ENCODE results near the gene LRRC8C.
"Not testable (repeated sequence)": the region's sequence is repeated elsewhere in the genome, so short reads cannot be mapped to it uniquely, and the experiment has no call there.

Gene LRRC8C

DNA sequence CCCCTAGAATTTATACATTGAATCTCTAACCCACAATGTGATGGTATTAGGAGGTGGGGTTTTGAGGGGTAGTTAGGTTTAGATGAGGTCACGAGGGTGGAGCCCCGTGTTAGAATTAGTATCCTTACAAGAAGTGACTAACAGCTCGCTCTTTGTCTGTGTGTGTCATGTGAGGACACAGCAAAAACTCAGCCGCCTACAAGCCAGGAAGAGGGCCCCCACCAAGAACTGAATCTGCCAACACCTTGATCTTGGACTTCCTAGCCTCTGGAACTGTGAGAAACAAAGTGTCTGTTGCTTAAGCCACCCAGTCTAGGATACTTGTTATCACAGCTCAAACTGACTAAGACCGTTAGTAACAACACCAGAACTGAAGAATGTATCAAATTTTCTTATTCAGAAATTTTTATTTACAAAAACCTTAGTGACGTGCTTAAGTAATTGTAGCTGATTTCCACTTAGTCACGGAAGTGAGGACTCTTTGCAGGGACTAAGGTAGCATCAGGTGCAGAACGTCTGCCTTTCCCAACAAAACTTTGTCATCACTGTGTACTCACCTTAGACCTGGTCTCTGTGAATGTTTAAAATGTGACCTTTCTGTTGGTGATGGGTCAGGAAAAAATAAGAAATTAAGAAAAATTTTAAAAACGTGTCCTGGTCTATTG is 24.5 kb upstream of the LRRC8C start:
- no peak for FAIRE-seq

DNA sequence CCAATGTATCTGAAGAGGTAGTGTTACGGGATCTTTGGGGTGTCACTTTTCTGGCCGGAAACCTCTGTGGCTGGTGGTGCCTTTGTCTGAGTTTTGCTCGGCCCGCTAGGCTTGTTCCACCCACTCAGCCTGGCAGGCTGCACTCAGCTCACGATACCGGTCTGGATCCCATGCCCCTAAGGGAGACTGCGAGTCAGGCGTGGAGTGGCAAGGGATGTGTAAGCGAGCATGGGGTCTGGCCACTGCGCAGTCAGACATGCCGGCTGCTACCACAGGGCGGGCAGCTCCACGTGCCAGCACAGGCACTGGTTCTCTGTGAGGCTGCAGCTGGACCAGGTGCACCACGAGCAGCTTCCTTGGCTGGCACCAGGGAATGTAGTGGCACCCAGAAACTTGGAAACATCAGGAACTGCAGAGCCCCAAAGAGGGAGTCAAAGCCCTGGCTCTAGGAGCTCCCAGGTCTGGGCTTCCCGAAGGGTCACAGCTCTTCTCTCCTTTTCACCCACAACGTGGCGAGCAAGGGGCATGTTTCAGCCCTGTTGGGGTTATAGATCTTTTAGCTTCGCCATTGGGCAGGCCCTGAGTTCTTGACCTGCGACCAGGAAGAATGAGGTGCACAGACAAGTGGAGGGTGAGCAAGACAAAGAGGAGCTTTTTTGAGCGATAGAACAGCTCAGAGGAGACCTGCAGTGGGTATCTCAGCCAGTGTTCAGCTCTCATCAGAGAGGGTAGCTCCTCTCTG is 23.8 kb upstream of the LRRC8C start:
- no peak for FAIRE-seq

DNA sequence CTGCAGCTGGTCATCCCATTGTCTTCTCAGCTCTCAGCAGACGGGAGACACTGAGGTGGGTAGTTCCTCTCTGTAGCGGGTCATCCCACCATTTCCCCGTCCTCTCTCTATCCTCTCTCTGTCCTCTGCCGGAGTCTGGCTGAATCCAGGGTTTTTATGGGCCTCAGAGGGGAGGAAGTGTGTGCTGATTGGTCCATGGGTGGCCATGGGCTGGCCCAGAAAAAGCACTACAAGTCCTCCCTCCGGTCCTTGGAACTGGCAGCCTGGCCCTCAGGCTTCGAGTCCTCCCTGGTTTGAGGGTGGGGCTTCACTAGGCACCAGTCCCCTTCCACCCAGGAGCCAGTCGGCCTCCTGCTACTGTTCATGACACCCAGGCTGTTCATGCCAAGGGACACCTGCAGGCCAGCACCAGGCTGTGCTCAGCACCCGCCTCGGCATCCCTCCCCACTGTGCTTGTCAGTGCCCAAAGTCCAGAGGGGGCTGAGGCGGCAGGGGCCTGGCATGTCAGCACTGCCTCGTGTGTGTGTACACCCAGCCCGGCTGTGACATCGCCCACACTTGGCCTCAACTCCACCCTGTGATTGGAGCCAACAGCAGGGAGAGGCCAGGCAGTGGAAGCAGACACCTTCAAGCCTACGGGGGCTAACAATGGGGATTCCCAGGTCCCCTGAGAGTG is 23.0 kb upstream of the LRRC8C start:
- no peak for FAIRE-seq

DNA sequence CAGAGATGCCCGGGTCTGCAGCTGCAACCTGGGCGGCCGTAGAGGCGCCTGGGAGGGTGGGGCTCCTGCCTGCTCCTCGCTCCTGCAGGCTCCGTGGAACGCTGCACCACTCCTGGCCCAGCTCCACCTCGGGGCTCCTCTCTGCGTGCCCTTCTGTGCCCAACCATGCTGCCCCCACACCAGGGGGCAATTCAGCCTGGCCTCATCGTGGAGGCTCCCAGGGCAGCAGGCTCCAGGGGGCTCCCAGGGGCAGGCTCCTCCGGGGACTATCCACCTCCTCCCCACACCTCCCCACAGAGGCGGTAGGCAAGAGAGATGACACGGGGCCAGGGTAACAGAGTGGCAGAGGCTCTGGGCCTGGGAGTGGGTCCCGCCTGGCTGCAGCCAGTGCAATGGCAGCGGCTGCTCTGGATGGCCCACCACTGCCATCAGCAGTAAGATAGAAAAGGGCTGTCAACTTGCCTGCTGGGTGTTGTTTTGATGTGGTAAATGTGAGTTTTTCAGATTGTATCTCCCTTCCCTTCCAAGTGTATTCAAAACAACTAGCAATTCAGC is 22.4 kb upstream of the LRRC8C start:
- FAIRE-seq: no peak

DNA sequence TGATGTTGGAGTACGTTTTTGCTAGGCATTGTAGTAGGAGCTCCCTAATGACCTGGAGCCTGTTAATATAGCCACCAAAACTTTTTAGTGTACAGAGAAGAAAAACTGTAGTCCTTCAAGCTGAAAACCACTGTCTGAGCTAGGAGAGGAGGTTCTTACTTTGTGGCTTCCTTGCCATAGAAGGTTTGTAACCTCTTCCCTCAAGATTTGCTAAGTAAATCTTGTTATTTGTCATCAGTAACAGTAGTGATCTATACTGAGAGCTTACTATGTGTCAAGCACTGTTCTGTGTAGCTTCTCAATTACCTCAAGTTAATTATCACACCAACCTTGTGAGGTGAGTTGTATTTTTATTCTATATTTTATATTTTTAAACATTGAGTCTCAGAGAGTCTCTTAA is 21.2 kb upstream of the LRRC8C start:
- no peak for FAIRE-seq

DNA sequence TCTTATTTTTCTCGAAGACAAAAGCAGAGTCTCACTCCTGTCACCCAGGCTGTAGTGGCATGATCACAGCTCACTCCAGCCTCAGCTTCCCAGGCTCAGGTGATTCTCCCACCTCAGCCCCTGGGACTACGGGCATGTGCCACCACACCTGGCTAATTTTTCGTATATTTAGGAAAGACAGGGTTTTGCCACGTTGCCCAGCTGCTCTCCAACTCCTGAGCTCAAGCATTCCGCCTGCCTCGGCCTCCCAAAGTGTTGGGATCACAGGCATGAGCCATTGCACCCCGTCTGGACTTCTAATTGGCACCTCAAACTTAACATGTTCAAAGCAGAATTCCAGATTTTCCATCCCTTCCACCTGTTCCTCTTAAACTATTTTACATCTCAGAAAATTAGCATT is 19.0 kb upstream of the LRRC8C start:
- FAIRE-seq: no peak

DNA sequence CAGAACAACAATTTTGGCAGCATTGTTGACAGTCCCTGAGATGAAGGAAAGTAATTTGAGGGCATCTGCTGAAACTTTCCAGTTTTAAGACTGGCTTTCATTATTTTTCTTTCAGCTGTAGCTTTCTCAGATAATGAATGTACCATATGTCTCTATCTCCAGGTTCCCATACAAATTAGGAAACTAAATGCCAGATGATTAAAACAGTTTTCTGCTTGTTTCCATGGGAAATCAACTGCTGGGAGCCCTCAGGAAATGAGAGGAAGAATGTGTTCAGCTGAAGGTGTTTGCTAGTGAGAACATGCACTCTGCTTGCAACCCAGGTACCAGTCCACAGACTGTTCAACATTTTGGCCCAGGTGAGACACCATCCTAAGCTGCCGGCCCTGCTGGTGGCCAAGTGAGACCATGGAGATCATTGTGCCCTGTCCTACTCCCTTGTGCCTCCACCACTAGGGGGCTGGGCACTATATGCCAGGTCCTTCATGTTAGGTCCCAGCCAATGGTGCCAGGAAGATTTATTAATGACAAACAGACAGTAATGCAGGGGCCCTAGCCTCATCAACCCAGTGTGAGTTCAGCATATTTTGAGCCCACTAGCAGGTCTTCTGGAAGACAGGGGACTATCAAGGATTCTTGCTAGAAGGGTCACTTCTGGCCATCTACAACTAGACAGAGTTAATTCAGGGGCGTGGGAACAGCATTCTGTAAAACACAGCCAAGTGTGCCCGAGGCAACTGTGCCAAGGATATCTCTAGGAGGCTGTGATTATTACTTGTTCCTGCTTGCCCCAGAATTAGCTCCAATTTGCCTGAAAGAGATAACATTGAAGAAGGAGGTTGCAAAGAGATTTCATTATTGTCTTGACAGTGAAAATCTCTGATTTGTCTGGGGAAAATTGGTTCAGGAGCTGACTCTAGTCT is 17.0 kb upstream of the LRRC8C start:
- FAIRE-seq: no peak

DNA sequence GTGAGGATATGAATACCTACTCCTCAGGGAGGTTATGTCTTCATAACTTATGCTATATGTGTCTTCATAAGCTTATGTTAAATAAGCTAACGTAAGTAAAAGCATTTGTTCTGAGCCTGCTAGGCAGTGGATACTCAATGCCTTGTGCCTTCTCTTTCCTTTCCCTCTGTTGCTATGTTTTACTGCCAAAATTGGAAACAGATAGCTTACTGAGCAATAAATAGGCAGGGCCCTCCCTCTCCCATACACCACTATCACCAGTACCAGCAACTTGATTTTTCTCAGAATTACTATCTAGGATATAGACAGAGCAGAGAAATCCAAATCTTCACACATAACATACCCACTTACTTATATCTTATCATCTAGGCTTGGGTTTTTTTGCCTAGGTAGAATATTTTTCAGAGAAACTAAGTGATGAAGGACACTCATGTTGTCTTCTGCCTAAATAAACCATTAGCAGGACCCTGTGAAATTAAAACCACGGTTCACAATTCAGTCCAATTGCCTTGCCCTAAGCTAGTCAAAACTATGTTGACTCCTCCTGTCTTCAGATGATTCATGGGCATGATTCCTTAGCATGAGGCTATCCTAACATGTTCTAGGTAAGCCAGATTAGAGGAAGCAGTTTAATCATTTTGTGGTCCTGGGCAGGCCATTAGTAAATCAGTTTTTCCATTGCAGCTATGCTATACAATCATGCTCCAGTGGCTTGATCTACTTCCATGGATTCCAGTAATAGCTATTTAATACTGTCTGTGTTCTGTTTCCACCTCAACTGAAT is 15.9 kb upstream of the LRRC8C start:
- no peak for FAIRE-seq

DNA sequence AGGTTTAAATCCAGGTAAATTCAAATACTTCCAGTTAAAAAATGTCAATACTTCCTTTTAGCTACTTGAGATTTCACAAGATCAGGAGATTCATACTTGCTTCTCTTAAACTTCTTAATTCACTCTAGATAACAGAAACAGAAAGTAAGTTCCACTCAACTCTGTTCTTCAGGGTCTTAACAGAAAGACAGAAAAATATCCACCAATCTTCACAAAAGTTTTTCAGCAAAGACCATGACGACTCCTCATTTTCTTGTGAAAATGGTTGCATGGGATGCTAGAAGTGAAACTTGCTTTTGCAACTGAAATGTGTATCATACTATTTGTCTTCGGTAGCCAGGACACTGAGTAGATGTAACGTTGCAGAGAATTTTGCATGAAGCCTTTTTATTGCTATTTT is 12.3 kb upstream of the LRRC8C start:
- no peak for FAIRE-seq

DNA sequence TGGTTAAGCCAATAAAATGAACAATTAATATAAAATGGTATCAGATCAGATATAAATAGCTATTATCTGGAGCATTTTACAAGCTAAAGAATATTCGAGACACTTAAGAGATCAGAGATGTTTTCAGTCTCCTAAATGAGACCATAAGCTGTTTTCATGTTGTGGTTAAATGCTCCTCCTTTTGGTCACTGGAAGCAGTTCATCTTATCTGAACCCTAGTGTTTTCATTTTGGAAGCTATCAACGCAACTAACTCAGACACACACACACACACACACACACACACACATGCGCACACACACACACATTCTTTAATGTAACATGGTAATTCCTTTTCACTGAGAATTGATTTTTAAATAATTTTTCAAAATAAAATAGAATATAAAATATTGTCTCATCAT is 10.0 kb upstream of the LRRC8C start:
- FAIRE-seq: no peak

DNA sequence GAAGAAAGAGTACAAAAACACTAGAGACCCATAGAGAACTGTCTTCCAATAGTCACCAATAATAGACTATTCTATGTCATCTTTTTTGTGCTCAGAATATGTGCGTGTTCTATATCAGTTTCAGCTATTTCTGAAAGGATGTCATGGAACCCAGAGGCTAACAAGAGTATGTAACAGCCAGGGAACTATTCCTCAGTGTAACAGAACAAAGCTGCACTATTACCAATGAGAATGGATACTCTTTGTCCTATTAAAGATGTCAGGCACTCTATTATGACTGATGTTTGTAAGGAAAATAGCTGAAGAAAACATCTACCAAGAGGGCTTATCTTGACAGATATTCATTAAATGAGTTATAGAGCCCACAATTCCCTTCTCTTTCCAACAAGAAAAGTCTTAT is 8.6 kb upstream of the LRRC8C start:
- no peak for FAIRE-seq

DNA sequence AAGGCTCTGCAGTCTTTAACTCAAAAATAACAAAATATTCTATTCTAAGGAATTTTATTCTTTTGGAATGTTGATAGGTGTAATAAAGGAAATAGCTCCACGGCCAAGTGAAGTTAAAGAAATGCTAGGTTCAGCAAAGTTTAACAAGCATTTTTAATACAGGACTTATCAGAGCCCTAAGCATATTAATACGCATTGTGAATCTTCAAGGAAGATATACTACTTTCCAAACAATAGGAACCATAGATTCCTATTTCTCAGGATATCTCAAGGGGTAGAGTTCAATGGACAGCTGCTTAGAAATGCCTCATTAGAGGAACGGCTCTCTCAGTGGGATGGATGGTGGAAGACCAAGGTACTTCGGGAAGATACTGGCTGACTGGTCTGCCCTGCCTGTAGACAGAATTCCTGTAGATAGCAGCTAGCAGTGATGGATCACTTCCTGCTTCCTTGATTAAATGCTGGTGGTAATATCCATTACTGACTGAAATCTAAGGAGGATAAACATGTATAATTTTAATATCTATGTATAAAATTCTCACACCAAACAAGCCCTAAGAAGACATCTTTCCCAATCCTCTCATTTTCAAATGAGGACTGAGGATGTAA is 8.1 kb upstream of the LRRC8C start:
- FAIRE-seq: no peak

DNA sequence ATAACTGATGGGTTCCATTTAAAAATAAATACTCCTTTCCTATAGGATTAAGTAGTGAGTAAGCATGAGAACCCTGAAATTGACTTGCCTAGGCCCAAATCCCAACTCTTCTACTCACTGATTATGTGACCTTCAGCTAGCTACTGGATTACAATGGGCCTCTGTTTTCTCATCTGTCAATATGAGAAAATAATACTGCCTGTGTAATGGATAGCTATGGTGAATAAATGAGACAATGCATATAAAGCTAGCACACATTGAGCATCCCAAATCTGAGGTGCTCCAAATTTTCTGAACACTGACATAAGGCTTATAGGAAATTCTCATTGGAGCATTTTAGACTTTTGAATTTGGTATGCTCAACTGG is 5.3 kb upstream of the LRRC8C start:
- no peak for FAIRE-seq

DNA sequence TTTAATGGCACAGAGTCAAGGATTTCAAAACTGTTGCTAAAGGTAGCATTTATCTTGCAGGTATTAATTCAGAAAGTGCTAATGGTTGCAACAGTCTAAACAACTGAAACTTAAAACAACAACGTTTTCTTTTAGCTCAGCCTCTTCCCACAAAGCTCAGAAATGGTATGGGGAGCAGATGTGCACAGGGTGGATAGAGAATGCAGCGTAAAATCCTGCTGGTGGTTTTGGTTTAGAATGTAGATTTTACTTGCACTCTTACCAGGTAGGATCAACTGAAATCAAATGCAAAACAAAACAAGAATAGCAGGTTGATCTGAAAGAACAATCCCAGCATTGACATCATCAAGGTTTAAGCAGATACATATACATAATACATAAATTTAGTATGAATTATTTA is 3.8 kb upstream of the LRRC8C start:
- no peak for FAIRE-seq

DNA sequence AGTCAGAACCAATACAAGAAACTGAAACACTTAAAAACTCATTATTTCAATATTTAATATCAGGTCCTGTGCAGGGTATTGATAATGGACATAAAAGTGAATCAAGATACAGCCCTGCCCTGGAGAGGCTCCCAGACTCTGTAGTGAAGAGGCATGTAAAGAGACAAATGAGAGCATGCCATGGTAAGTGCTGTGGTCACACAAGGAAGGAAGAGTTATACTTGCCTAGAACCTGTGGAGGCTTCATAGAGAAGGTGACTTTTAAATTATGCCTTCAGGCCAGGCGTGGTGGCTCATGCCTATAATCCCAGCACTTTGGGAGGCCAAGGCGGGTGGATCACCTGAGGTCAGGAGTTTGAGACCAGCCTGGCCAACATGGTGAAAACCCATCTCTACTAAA is 3.3 kb upstream of the LRRC8C start:
- FAIRE-seq: not testable (repeated sequence)

DNA sequence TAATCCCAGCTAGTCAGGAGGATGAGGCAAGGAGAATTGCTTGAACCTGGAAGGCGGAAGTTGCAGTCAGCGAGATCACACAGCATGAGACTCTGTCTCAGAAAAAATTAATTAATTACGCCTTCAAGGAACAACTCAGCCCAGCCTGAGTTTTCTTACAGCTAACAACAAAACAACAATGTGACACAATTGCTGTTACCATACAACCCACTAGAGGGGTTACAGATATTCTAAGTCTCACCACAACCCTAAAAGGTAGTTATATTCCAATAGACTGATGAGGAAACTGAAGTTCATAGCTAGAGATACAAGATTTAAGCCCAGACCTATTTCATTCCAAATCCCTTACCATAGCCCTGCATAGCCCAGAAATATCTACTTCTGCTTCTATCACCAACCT is 2.9 kb upstream of the LRRC8C start:
- no peak for FAIRE-seq

DNA sequence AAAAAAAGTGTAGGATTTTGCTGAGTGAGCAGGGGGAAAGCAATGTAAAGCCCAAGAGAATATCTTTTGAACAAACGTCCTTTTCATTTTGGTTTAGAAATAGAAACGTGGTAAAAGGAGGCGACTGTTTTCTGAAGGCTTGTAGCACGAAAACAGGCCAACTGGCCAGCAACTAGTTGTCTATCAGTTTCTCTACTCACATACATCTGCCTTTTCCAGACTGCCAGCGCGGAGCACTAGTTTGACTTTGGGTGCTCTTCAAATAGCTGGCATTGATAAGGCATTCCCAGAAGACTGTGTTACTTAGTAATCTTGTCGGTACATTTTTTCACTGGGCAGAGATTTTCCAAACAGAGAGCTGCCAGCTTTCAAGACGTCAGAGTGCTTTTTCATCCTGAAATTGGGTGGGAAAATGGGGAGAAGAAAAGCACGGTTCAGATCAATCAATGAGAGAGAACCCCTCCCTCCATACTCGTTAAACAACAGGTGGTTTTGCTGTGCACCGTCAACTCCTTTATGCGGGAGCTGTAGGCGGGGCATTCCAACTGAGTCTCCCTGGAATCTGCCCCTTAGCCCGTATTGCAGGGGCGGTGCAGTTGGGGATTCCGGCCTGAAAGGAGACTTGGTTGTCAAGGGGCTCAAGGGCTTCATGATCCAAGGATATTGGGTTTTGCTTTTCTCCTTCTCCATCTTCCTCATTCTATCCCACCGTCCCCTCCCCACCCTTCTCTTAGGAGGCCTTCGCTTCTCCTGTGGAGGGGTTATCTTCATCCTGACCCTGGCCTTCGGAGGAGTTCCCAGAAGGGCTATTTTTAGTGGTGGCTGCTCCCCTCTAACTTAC is 884 bp upstream of the LRRC8C start:
- no peak for FAIRE-seq

DNA sequence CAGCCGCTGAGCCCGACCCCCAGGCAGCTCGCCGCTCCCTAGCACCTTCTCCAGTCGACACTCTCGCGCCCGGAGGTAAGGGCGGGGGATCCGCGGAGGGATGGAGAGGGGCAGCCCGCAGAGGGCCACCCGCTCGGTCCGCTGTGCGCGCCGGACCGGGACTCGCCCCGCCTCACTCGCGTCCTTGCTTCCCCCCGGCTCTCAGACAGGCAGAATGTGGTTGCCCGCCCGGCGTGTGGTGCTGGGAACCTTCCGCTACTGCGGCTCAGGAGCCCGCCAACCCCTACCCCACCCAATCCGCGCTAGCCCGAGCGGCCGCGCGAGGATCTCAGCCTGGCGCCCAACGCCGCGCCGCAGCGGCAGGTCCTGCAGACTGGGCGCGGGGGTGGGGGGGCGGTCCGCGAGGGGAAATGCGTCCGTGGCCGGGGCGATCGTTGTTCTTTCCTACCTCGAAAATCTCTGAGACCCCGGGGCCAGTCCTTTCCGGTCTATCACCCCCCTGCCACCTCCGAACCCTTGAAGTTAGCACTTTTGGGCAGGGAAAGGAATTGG is 404 bp downstream of the LRRC8C start:
- no peak for FAIRE-seq

DNA sequence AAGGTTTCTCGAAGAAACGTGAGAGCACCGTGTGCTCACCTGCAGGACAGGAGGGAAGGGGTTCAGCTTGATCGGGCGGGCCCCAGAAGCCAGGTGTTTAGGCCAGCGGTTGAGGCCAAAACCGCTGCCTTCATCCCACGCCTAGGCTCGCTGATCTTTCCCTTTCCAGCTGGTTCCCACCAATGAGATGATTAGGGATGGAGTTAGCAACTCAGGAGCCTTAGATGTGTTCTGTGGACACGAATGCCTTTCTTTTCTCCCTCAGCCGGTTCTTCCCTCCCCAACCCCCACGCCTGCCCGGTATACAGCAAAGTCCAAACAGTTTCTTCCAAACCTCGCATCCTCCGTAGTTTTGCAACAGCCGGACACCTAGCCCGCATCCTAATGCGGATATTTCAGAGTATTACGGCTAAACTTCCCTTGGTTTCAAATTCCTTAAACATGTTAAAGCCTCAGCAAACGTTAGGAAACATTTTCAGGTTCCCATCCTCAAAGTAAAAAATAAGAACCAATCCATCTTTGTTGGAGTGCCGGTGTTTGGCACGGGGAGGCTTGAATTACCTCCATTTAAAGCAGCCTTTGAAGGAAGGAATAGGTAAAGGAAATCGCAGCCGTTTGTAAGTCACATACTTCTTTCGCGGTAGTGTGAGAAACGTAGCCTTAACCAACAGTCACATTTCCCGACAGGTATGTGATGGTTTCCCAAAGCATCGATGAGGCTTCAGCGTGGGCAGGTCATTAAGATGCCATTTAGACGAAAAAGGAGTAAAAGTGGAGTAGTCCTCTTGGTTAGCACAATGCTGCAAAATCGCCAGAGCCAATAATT is 1.1 kb downstream of the LRRC8C start:
- FAIRE-seq: no peak
